ENCODE results near the gene MALT1. TPM values are rescaled to one million over a fixed set of nuclear protein-coding genes. Genes with fewer than 3 reads are reported as not detected.

The MALT1 gene
- total RNA-seq, 1 donor from 2014 or later, result 11.8 TPM

- ATAC-seq, result peak; percentile 91
- no peak for DNase-seq (ENCODE audit: missing footprints)
- intact Hi-C loops (cut with DNase I), result loop anchor here (1.0 kb wide), 1 partner anchor 289 kb away; no protein-coding TSS in a partner anchor
Observed at GRCh38 chr18:58781627-58782194, 110.4 kb downstream of the MALT1 start.

GRCh38 chr18:58784601-58785137, 113.4 kb downstream of the MALT1 start:
- intact Hi-C loops (cut with DNase I), result loop anchor here (5.0 kb wide), 1 partner anchor 78 kb away; the partner anchor contains the start of gene ZNF532
- ATAC-seq, result no peak
- DNase-seq (ENCODE audit: missing footprints), result no peak

GRCh38 chr18:58785171-58785805, 114.0 kb downstream of the MALT1 start:
- DNase-seq (ENCODE audit: missing footprints) (no peak), ATAC-seq (no peak)
- intact Hi-C loops (cut with DNase I), result loop anchor here (5.0 kb wide), 1 partner anchor 77 kb away; the partner anchor contains the start of gene ZNF532

- ATAC-seq (no peak), DNase-seq (ENCODE audit: missing footprints) (no peak)
- intact Hi-C loops (cut with DNase I), result loop anchor here (5.0 kb wide), 1 partner anchor 76 kb away; the partner anchor contains the start of gene ZNF532
Observed at GRCh38 chr18:58785870-58786269, 114.6 kb downstream of the MALT1 start.

GRCh38 chr18:58787536-58788149, 116.4 kb downstream of the MALT1 start:
- intact Hi-C loops (cut with DNase I), result loop anchor here (5.0 kb wide), 1 partner anchor 75 kb away; the partner anchor contains the start of gene ZNF532
- DNase-seq (ENCODE audit: missing footprints), result no peak

GRCh38 chr18:58788470-58788869, 117.2 kb downstream of the MALT1 start:
- ATAC-seq (no peak), DNase-seq (ENCODE audit: missing footprints) (no peak)
- intact Hi-C loops (cut with DNase I), result loop anchor here (5.0 kb wide), 1 partner anchor 74 kb away; the partner anchor contains the start of gene ZNF532

More at GRCh38 chr18:58787536-58788149, 116.4 kb downstream of the MALT1 start:
- no peak for ATAC-seq

- intact Hi-C loops (cut with DNase I), result loop anchor here (5.0 kb wide), 1 partner anchor 73 kb away; the partner anchor contains the start of gene ZNF532
- DNase-seq (ENCODE audit: missing footprints), result no peak
- peak; percentile 47 for ATAC-seq
Observed at GRCh38 chr18:58788971-58789875, 118.0 kb downstream of the MALT1 start.

GRCh38 chr18:58789876-58790240, 118.6 kb downstream of the MALT1 start:
- peak; percentile 17 for ATAC-seq
- no peak for DNase-seq (ENCODE audit: missing footprints)
- intact Hi-C loops (cut with DNase I), result loop anchor here (5.0 kb wide), 1 partner anchor 72 kb away; the partner anchor contains the start of gene ZNF532

GRCh38 chr18:58792086-58792485, 120.8 kb downstream of the MALT1 start:
- DNase-seq (ENCODE audit: missing footprints) (no peak), ATAC-seq (no peak)
- intact Hi-C loops (cut with DNase I), result no loop called here

GRCh38 chr18:58793361-58793760, 122.1 kb downstream of the MALT1 start:
- DNase-seq (ENCODE audit: missing footprints) (no peak), ATAC-seq (no peak)
- intact Hi-C loops (cut with DNase I), result no loop called here

- no peak for ATAC-seq
- intact Hi-C loops (cut with DNase I), result loop anchor here (5.0 kb wide), 1 partner anchor 41 kb away; no protein-coding TSS in a partner anchor
- no peak for DNase-seq (ENCODE audit: missing footprints)
Observed at GRCh38 chr18:58796220-58796619, 125.0 kb downstream of the MALT1 start.

GRCh38 chr18:58800582-58800981, 129.3 kb downstream of the MALT1 start:
- intact Hi-C loops (cut with DNase I), result no loop called here
- DNase-seq (ENCODE audit: missing footprints) (no peak), ATAC-seq (no peak)

- no peak for ATAC-seq
- DNase-seq (ENCODE audit: missing footprints), result no peak
- intact Hi-C loops (cut with DNase I), result no loop called here
Observed at GRCh38 chr18:58802959-58803358, 131.7 kb downstream of the MALT1 start.

- intact Hi-C loops (cut with DNase I), result no loop called here
- no peak for DNase-seq (ENCODE audit: missing footprints)
- no peak for ATAC-seq
Observed at GRCh38 chr18:58803978-58804377, 132.7 kb downstream of the MALT1 start.

Other genes with a start within 250 kb of the MALT1 start
- 243 TPM for gene ALPK2, start 42.4 kb upstream of the MALT1 start, total RNA-seq
- 64.1 TPM for gene ZNF532, start 193.4 kb downstream of the MALT1 start, total RNA-seq